Brain microvascular endothelial cell (primary cell): ENCODE results near the gene CATSPERE.

Experiments used
- DNase-seq: peaks from one replicate; pipeline ENCODE4 v3.0.0-alpha.2; 2020
- H3K27ac ChIP-seq: fragments of 250-450 bp; sonication (Bioruptor Pico); 2 replicates; pipeline ENCODE4 v1.5.1; 2020; ENCODE audit warnings: mild to moderate bottlenecking, moderate library complexity
- H3K27me3 ChIP-seq: fragments of 250-450 bp; sonication (Bioruptor Pico); replicated peaks from 2 replicates; pipeline ENCODE4 v1.5.1; 2020; ENCODE audit warnings: mild to moderate bottlenecking
- H3K36me3 ChIP-seq: fragments of 250-450 bp; sonication (Bioruptor Pico); replicated peaks from 2 replicates; pipeline ENCODE4 v1.5.1; 2020; ENCODE audit warnings: mild to moderate bottlenecking
- H3K4me3 ChIP-seq: 2 replicates; pipeline ENCODE4 v1.5.1; 2011; ENCODE audit warnings: low read depth, mild to moderate bottlenecking, control low read depth, low read length, moderate library complexity
- in situ Hi-C: cut with HindIII; loops from 2 replicates; pipeline ENCODE4 v1.10.0; 2017; ENCODE audit warnings: low sequenced_read_pairs, low pct_ligation_motif_present
- TF ChIP-seq, protein P1 (sequence below): IDR thresholded peaks from 2 replicates; pipeline ENCODE4 v1.5.1; 2011; ENCODE audit warnings: low read depth, mild to moderate bottlenecking, moderate library complexity, low read length, control low read depth, inconsistent platforms; ENCODE audit errors: missing control alignments

Gene CATSPERE

DNA sequence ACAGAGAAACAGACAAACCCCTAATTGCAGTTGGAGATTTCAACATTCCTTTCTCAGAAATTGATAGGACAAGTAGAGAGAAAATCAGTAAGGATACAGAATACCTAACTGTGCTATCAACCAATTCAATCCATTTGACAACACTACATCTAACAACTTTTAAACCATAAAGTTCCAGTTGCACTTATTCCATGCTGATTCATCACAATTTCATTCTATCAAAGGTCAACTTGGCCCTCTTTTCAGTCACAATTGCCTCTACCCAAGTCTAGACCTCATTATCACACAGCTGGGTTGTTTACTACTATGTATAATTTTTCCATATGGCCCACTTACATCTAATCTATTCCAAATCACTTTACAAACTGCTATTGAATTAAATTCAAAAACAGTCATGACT is 172.1 kb downstream of the CATSPERE start:
- in situ Hi-C loops: no loop called here
- no peaks in the 10 kb centered on the region for H3K27me3 ChIP-seq

DNA sequence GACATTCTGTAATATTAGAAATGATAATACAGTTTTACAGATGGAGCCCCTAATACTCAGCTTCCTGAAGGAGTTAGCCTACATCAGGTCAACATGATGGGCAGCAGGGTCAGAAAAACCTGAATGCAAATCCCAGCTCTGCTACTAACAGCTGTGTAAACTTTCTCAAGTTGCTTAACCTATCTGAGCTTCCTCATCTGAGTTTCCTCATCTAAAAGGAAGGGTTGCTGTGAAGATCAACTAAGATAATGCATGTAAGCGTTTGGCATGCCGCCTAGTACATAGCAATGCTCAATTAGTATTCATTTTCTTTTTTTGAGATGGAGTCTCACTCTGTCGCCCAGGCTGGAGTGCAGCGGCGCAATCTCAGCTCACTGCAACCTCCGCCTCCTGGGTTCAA is 173.5 kb downstream of the CATSPERE start:
- TF ChIP-seq, protein P1, sequence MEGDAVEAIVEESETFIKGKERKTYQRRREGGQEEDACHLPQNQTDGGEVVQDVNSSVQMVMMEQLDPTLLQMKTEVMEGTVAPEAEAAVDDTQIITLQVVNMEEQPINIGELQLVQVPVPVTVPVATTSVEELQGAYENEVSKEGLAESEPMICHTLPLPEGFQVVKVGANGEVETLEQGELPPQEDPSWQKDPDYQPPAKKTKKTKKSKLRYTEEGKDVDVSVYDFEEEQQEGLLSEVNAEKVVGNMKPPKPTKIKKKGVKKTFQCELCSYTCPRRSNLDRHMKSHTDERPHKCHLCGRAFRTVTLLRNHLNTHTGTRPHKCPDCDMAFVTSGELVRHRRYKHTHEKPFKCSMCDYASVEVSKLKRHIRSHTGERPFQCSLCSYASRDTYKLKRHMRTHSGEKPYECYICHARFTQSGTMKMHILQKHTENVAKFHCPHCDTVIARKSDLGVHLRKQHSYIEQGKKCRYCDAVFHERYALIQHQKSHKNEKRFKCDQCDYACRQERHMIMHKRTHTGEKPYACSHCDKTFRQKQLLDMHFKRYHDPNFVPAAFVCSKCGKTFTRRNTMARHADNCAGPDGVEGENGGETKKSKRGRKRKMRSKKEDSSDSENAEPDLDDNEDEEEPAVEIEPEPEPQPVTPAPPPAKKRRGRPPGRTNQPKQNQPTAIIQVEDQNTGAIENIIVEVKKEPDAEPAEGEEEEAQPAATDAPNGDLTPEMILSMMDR: no peak
- in situ Hi-C loops: no loop called here

More for the DNA sequence above, 172.1 kb downstream of the CATSPERE start:
- Histone ChIP-seq H3K36me3 (no peaks in the 10 kb centered on the region), H3K4me3 (no peak overlapping the region), H3K27ac (no peak overlapping the region)
- TF ChIP-seq, protein P1: no peak
- no peak for DNase-seq

DNA sequence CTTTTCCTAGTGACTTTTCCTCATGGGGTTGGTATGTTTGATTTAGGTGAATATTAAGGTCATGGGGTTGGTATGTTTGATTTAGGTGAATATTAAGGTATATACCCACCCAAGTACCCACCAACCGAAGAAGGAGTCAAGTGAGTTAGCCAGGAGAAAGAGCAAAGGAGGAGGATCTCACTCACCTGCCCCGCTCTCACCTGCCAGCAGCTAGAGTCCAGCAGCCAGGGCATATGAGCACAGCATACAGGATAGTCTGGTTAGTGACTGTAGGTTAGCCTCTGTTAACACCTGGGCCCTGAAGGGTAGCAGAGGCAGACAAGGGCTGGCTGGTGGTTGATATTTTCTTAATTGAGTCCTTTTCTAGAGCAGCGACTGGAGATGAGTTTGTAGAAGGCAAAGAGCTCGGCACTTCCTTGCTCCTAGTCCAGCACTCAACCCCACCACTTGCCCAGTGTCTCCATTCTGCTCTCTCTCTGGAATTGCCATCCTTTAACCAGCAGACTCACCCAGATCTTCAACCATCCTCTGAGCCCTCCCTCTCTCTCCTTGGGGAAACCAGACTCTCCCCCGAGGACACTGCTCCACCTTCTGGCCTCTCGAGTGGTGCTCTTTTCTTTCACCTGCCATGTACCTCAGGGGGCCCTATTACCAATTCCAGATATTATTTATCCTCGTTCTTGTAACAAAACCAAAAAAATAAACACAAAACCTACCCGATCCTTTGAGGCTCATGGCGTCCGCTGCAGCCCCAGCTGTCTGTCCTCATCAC is 175.6 kb downstream of the CATSPERE start:
- no peak overlapping the region for H3K27ac ChIP-seq
- DNase-seq: no peak
- no peaks in the 10 kb centered on the region for H3K36me3 ChIP-seq
- in situ Hi-C loops: no loop called here
- H3K4me3 ChIP-seq: no peak overlapping the region
- H3K27me3 ChIP-seq: no peaks in the 10 kb centered on the region
- TF ChIP-seq, protein P1: no peak

More for the DNA sequence above, 173.5 kb downstream of the CATSPERE start:
- no peak for DNase-seq
- Histone ChIP-seq H3K27me3 (no peaks in the 10 kb centered on the region), H3K27ac (no peak overlapping the region), H3K4me3 (no peak overlapping the region), H3K36me3 (no peaks in the 10 kb centered on the region)

DNA sequence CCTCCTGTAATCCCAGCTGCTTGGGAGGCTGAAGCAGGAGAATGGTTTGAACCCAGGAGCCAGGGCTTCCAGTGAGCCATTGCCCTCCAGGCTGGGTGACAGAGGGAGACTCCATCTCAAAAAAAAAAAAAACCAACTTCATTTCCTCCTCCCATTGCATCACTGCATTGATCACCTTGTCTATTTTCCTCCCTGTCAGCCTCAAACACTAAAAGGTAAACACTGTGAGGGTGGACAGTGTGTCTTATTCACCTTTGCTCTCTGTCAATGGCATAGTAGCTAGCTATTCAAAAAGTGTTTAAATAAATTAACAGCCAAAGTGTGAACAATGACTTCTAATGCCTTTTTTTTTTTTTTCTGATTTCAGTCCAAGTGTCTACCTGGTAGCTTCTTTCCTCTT is 178.5 kb downstream of the CATSPERE start:
- H3K27me3 ChIP-seq: no peaks in the 10 kb centered on the region
- no peaks in the 10 kb centered on the region for H3K36me3 ChIP-seq
- H3K27ac ChIP-seq: no peak overlapping the region
- no peak for DNase-seq
- no peak overlapping the region for H3K4me3 ChIP-seq
- TF ChIP-seq, protein P1: no peak
- in situ Hi-C loops: no loop called here

- in situ Hi-C loops: no loop called here
- DNase-seq: no peak
- Histone ChIP-seq H3K27me3 (no peaks in the 10 kb centered on the region), H3K27ac (no peak overlapping the region), H3K36me3 (no peaks in the 10 kb centered on the region), H3K4me3 (no peak overlapping the region)
- TF ChIP-seq, protein P1: no peak
Observed at GRCh38 chr1:244640917-244641316, 179.8 kb downstream of the CATSPERE start.

DNA sequence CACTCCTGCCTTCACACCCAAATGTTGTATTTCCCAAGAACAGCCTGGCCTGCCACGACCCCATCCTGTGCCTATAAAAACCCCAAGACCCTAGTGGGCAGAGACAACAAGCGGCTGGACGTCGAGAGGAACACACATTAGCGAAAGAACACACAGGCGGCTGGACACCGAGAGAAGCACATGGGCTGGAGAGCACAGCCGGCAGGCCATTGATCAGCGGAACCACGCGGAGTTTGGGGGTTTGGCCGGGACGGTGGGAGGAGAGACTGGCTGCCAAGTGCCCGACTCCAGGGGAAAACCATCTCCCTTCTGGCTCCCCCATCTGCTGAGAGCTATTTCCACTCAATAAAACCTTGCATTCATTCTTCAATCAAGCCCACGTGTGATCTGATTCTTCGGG is 181.5 kb downstream of the CATSPERE start:
- in situ Hi-C loops: no loop called here
- no peak for DNase-seq
- Histone ChIP-seq H3K27me3 (no peaks in the 10 kb centered on the region), H3K27ac (no peak overlapping the region), H3K4me3 (no peak overlapping the region), H3K36me3 (no peaks in the 10 kb centered on the region)
- TF ChIP-seq, protein P1: no peak
